Measurements from ENCODE around the gene KIF5A.
"Not testable (repeated sequence)": the region's sequence is repeated elsewhere in the genome, so short reads cannot be mapped to it uniquely, and the experiment has no call there.

KIF5A gene

DNA sequence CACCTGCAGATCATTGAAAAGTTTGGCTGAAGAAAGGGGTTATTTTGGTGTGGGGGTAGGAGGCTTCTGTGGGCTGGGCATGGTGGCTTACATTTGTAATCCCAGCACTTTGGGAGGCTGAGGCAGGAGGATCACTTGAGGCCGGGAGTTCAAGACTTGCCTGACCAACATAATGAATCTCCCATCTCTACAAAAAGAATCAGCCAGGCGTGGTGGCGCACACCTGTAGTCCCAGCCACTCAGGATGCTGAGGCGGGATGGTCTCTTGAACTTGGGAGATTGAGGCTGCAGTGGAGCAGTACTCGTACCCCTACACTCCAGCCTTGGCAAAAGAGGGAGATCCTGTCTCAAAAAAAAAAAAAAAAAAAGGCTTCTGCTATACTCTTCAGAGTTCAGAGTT, 36.6 kb upstream of the KIF5A start:
- no peak for TF ChIP-seq CTCF (conservative IDR thresholded peaks at IDR 0.05; ENCODE audit: control insufficient read depth, insufficient read depth, low read depth, low read length)
- H3K4me3 ChIP-seq (ENCODE audit: control insufficient read depth, low read depth, low read length): no peak overlapping the region
- no peak for DNase-seq (ENCODE audit: low read depth)

- H3K4me3 ChIP-seq (ENCODE audit: control insufficient read depth, low read depth, low read length); DNase-seq (ENCODE audit: low read depth): not testable (repeated sequence)
Measured at GRCh38 chr12:57513677-57514076, 36.2 kb upstream of the KIF5A start.

GRCh38 chr12:57514246-57514645, 35.6 kb upstream of the KIF5A start:
- DNase-seq (ENCODE audit: low read depth); H3K4me3 ChIP-seq (ENCODE audit: control insufficient read depth, low read depth, low read length): not testable (repeated sequence)

DNA sequence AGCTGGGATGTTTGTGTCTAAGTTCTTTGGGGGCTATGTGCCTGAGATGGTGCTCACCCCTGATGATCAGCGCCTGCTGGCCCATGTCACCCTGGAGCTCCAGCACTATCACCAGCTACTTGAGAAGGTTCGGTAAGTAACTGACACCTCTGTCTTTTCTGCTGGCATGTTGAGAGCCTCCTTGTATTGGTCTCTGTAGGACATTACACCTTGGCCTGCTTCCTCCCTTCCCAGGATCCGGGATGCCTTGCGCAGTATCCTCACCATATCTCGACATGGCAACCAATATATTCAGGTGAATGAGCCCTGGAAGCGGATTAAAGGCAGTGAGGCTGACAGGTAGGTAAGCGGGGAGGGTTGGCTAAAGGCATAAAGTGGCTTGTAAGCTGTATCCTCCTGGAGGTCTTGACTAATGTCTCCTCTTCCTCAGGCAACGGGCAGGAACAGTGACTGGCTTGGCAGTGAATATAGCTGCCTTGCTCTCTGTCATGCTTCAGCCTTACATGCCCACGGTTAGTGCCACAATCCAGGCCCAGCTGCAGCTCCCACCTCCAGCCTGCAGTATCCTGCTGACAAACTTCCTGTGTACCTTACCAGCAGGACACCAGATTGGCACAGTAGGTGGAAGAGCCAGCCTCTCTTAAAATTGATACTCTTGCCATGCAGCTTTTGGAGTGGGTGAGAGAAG, 35.0 kb upstream of the KIF5A start:
- no peak for TF ChIP-seq CTCF (conservative IDR thresholded peaks at IDR 0.05; ENCODE audit: control insufficient read depth, insufficient read depth, low read depth, low read length)
- no peak overlapping the region for H3K4me3 ChIP-seq (ENCODE audit: control insufficient read depth, low read depth, low read length)
- no peak for DNase-seq (ENCODE audit: low read depth)

DNA sequence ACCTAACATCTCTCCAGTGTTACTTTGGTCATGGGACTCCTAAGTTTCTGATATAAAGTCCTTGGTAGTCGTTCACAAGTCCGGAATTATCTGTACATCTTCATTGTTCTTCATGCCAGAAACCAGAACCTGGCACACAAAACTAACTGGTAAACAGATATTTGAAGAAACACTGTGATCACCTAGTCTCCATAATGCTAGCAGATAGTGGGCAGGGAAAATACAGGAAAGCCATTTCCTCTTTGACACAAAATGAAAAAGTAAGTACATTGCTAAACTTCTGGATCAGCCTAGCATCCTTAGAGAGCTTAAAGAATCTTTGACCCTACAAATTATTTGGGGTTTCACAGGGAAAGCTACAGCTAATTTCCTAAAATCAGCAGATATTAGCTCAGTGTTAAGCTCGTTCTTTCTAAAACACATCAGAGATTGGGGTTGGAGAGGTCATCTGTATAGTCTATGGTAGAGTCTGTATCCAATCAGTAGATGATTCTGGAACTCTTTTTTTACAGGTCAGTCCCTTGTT, 34.4 kb upstream of the KIF5A start:
- no peak for DNase-seq (ENCODE audit: low read depth)
- H3K4me3 ChIP-seq (ENCODE audit: control insufficient read depth, low read depth, low read length): no peak overlapping the region
- no peak for TF ChIP-seq CTCF (conservative IDR thresholded peaks at IDR 0.05; ENCODE audit: control insufficient read depth, insufficient read depth, low read depth, low read length)

DNA sequence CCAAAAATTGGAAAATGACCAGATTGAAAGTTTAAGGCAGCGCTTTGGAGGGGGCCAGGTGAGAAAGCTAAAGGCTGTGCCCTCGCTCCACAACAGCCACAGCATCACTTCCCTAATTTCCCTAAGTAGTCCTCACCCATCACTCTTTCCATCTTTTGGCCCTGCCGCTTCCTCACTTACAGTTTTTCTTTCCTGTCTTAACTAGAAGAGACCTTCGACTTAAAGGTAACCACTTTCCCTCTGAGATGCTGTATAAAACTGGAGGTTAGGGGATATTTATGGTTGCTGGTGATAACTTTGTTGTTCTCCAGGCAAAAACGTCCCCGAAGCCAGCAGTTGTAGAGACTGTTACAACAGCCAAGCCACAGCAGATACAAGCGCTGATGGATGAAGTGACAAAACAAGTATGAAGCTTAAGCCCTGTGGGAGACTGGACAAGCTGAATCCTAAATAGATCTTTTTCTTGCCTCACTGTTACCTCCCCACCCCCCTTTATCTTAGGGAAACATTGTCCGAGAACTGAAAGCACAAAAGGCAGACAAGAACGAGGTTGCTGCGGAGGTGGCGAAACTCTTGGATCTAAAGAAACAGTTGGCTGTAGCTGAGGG, 33.8 kb upstream of the KIF5A start:
- no peak for DNase-seq (ENCODE audit: low read depth)
- no peak overlapping the region for H3K4me3 ChIP-seq (ENCODE audit: control insufficient read depth, low read depth, low read length)
- TF ChIP-seq CTCF (conservative IDR thresholded peaks at IDR 0.05; ENCODE audit: control insufficient read depth, insufficient read depth, low read depth, low read length): no peak

- no peak for TF ChIP-seq CTCF (conservative IDR thresholded peaks at IDR 0.05; ENCODE audit: control insufficient read depth, insufficient read depth, low read depth, low read length)
- no peak overlapping the region for H3K4me3 ChIP-seq (ENCODE audit: control insufficient read depth, low read depth, low read length)
- DNase-seq (ENCODE audit: low read depth): no peak
Measured at GRCh38 chr12:57516617-57517153, 33.2 kb upstream of the KIF5A start.

All from fibroblast of mammary gland (primary cell).